GM06990 (cell line): Measurements from ENCODE around the gene PRKCE.

ENCODE experiments used
- DNase-seq: peaks from one replicate; pipeline ENCODE4 v3.0.0-alpha.2; 2011; ENCODE audit not compliant: insufficient read length; ENCODE audit errors: extremely low read depth
- H3K27me3 ChIP-seq: replicated peaks from 2 replicates; pipeline ENCODE4 v1.6.0; 2011; ENCODE audit warnings: low read length; ENCODE audit not compliant: control insufficient read depth, insufficient read depth
- H3K36me3 ChIP-seq: 2 replicates; pipeline ENCODE4 v1.5.1; 2011; ENCODE audit warnings: low read length; ENCODE audit not compliant: control insufficient read depth, insufficient read depth
- H3K4me3 ChIP-seq: replicated peaks from 2 replicates; pipeline ENCODE4 v1.5.1; 2011; ENCODE audit warnings: low read depth, mild to moderate bottlenecking, control low read depth, low read length
- TF ChIP-seq, protein P1 (sequence below): IDR thresholded peaks from 2 replicates; pipeline ENCODE4 v1.5.1; 2011; ENCODE audit warnings: low read length, control low read depth, mild to moderate bottlenecking, inconsistent platforms; ENCODE audit not compliant: insufficient read depth, poor library complexity, severe bottlenecking

PRKCE gene

DNA sequence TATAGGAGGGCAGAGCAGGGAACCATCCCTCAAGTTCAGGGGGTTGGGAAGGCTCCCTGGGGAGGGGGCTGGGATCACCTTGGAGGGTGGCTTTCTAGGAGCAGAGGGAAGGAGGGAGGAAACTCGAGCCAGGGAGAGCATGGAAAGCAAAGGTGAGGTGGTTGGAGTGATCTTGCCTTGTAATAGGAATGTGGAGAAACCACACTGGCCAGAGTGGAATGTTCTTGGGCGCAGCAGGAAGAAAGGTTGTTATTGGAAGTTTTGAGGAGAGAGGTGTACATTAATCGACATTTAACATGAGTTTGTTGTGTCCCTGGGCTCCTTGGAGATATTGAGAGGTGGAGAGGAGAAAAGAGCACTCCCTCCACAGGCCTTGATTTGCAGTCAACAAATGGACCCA is 272.2 kb downstream of the PRKCE start:
- Histone ChIP-seq H3K36me3 (no peaks in the 10 kb centered on the region), H3K27me3 (no peaks in the 10 kb centered on the region), H3K4me3 (no peak overlapping the region)
- no peak for DNase-seq
- TF ChIP-seq, protein P1, sequence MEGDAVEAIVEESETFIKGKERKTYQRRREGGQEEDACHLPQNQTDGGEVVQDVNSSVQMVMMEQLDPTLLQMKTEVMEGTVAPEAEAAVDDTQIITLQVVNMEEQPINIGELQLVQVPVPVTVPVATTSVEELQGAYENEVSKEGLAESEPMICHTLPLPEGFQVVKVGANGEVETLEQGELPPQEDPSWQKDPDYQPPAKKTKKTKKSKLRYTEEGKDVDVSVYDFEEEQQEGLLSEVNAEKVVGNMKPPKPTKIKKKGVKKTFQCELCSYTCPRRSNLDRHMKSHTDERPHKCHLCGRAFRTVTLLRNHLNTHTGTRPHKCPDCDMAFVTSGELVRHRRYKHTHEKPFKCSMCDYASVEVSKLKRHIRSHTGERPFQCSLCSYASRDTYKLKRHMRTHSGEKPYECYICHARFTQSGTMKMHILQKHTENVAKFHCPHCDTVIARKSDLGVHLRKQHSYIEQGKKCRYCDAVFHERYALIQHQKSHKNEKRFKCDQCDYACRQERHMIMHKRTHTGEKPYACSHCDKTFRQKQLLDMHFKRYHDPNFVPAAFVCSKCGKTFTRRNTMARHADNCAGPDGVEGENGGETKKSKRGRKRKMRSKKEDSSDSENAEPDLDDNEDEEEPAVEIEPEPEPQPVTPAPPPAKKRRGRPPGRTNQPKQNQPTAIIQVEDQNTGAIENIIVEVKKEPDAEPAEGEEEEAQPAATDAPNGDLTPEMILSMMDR, result no peak

DNA sequence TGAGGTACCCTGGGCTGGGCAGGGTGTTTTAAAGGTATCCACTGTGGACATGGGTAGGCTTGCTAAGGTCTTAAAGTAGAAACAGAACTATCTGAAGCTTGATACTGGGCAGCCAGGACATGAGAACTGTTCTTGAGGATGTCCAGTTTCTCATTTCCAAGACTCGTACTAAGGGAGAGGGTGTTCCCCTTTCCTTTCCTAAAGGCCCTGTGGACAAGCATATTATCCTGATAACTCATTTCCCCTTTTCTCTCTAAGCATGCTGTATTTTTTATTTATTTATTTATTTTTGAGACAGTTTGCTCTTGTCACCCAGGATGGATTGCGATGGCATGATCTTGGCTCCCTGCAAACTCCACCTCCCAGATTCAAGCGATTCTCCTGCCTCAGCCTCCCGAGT is 273.6 kb downstream of the PRKCE start:
- H3K27me3 ChIP-seq, result no peaks in the 10 kb centered on the region
- H3K36me3 ChIP-seq, result no peaks in the 10 kb centered on the region
- TF ChIP-seq, protein P1, result no peak
- DNase-seq, result no peak
- H3K4me3 ChIP-seq, result no peak overlapping the region

DNA sequence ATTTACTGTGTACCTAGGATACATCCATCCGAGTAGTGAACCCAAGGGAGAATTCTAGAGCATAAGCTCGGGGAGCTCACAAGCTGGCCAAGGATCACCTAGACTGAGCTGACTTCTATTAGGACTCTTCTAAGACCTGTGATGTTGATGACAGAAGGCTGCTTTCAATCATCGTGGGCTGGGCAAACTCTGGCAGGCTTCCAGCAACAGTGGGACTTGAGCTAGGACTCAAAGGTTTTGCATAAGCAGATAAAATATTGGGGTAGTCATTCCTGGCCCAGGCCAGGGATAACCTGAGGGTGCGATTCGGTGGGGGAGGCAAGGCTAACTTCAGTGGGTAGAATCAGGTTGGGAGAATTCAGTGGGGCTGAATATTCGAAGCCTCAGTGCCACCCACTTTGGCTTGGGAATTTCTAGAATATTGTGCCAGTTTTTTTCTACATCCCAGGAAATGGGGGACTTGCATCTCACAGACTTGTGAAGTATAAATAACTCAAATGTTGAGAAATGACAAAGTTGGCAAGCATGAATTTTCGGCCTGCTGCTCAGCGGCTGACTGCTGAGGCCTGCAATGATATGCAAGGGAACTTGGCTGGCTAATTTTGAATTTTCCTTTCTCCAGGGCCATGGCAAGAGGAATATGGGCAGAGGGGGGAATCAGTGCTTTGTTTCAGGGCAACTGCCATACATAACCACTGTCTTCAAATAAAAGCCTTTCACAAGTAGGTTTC is 274.3 kb downstream of the PRKCE start:
- TF ChIP-seq, protein P1, result no peak
- Histone ChIP-seq H3K27me3 (no peaks in the 10 kb centered on the region), H3K4me3 (no peak overlapping the region), H3K36me3 (no peaks in the 10 kb centered on the region)
- no peak for DNase-seq

DNA sequence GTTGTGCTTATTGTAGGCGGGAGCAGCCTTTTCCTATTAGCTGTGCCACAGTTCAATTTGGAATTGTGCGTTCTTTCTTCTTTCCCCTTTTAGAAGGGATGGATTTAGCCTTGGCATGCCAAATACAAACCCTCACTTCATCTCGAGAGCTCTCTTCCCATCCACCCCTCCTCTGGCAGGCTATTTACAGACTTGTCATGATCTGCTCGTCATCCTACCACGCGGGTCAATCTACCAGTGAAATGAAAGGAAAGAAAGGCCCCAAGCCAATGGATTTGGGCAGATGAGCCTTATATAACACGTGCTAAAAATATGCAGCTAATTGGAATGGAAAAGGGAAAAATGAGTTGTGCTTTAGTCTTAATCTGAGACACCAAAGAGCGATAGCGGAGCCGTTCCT is 277.5 kb downstream of the PRKCE start:
- TF ChIP-seq, protein P1, result no peak

DNA sequence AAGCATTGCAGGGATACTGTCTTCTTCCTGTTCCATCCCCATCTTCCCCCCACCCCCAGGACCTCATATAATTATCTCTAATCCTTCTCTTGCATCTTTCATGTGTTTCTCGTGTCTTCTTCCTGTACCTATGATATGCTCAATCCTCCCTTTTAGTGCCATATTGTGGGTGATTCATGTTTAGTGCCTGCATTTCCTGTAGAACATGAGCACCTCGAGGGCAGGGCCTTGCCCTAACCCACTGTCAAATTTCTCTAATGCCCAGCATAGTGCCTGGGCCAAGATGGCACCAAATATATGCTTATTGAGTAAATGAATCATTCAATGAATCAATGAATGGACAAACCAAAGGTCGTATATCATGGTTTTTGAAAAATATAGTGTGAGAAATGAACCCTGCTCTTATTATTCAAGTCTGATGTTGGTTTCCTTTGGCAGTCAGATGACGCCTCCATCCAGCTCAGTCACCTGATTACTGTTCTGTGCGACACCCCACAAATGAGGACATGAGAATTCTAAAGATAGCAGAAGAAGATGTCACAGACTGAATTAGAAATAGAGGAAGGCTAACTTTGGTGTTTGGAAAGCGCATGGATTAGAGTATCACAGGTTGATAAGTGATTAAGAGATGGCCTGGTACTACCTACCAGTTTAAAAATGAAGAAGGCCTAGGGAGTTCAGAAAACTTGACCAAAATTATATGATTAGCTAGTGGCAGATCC is 278.4 kb downstream of the PRKCE start:
- H3K4me3 ChIP-seq, result no peak overlapping the region
- no peaks in the 10 kb centered on the region for H3K27me3 ChIP-seq
- no peaks in the 10 kb centered on the region for H3K36me3 ChIP-seq
- TF ChIP-seq, protein P1, result no peak
- DNase-seq, result no peak

More for the DNA sequence above, 277.5 kb downstream of the PRKCE start:
- Histone ChIP-seq H3K27me3 (no peaks in the 10 kb centered on the region), H3K36me3 (no peaks in the 10 kb centered on the region), H3K4me3 (no peak overlapping the region)
- DNase-seq, result no peak
